ENCODE data around the gene STAU1.

- TF ChIP-seq FOXJ3 (CRISPR knock-in tag; IDR thresholded peaks at IDR 0.05) (no peak), TAF1 (IDR thresholded peaks at IDR 0.05; ENCODE audit: borderline replicate concordance, low read depth, low read length) (no peak), CTCF (IDR thresholded peaks at IDR 0.05) (no peak), REST (IDR thresholded peaks at IDR 0.05; ENCODE audit: low read depth, low read length) (no peak), EP300 (IDR thresholded peaks at IDR 0.05; ENCODE audit: borderline replicate concordance in 1 of 2, low read depth in 1 of 2, low read length in 1 of 2) (no peak), POLR2AphosphoS5 (IDR thresholded peaks at IDR 0.05; ENCODE audit: low read depth, low read length) (no peak), NFIC (IDR thresholded peaks at IDR 0.05; ENCODE audit: borderline replicate concordance) (no peak), SMC3 (IDR thresholded peaks at IDR 0.05; ENCODE audit: low read depth, low read length) (no peak)
- TF ChIP-seq, protein P1, sequence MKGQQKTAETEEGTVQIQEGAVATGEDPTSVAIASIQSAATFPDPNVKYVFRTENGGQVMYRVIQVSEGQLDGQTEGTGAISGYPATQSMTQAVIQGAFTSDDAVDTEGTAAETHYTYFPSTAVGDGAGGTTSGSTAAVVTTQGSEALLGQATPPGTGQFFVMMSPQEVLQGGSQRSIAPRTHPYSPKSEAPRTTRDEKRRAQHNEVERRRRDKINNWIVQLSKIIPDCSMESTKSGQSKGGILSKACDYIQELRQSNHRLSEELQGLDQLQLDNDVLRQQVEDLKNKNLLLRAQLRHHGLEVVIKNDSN (IDR thresholded peaks at IDR 0.05; ENCODE audit: borderline replicate concordance, low read depth) = no peak
- TF ChIP-seq, protein P2, sequence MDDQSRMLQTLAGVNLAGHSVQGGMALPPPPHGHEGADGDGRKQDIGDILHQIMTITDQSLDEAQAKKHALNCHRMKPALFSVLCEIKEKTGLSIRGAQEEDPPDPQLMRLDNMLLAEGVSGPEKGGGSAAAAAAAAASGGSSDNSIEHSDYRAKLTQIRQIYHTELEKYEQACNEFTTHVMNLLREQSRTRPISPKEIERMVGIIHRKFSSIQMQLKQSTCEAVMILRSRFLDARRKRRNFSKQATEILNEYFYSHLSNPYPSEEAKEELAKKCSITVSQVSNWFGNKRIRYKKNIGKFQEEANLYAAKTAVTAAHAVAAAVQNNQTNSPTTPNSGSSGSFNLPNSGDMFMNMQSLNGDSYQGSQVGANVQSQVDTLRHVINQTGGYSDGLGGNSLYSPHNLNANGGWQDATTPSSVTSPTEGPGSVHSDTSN (IDR thresholded peaks at IDR 0.05) = no peak
These were observed 26.4 kb upstream of the STAU1 start for GRCh38 chr20:49214571-49214970.
